ENCODE measurements around the gene KRT20.
"Not testable (repeated sequence)": the region's sequence is repeated elsewhere in the genome, so short reads cannot be mapped to it uniquely, and the experiment has no call there.

Gene KRT20

GRCh38 chr17:40884708-40885512 is at the start of gene KRT20:
Gene KRT20 (minus strand): TSS chr17:40885242. CDS start chr17:40885185, 57 bp downstream.
- FAIRE-seq: no peak

GRCh38 chr17:40932608-40933007 is 47.6 kb upstream of the KRT20 start:
- FAIRE-seq: no peak

GRCh38 chr17:40931311-40931710 is 46.3 kb upstream of the KRT20 start:
- FAIRE-seq: no peak

GRCh38 chr17:40926341-40926740 is 41.3 kb upstream of the KRT20 start:
- no peak for FAIRE-seq

- no peak for FAIRE-seq
Measured at GRCh38 chr17:40922239-40922638, 37.2 kb upstream of the KRT20 start.

- no peak for FAIRE-seq
Measured at GRCh38 chr17:40921026-40921425, 36.0 kb upstream of the KRT20 start.

GRCh38 chr17:40917116-40917515 is 32.1 kb upstream of the KRT20 start:
- not testable (repeated sequence) for FAIRE-seq

GRCh38 chr17:40916366-40916765 is 31.3 kb upstream of the KRT20 start:
- no peak for FAIRE-seq

- FAIRE-seq: no peak
Measured at GRCh38 chr17:40915721-40916256, 30.7 kb upstream of the KRT20 start.

GRCh38 chr17:40915199-40915661 is 30.2 kb upstream of the KRT20 start:
- no peak for FAIRE-seq

- FAIRE-seq: no peak
Measured at GRCh38 chr17:40914075-40914855, 29.2 kb upstream of the KRT20 start.

- FAIRE-seq: no peak
Measured at GRCh38 chr17:40912486-40913210, 27.6 kb upstream of the KRT20 start.

- no peak for FAIRE-seq
Measured at GRCh38 chr17:40910441-40910841, 25.4 kb upstream of the KRT20 start.

GRCh38 chr17:40909755-40910154 is 24.7 kb upstream of the KRT20 start:
- FAIRE-seq: no peak

- no peak for FAIRE-seq
Measured at GRCh38 chr17:40909351-40909750, 24.3 kb upstream of the KRT20 start.

- FAIRE-seq: no peak
Measured at GRCh38 chr17:40906613-40907012, 21.6 kb upstream of the KRT20 start.

- FAIRE-seq: no peak
Measured at GRCh38 chr17:40905370-40905769, 20.3 kb upstream of the KRT20 start.

GRCh38 chr17:40903129-40903847 is 18.2 kb upstream of the KRT20 start:
- FAIRE-seq: no peak

GRCh38 chr17:40902498-40902897 is 17.5 kb upstream of the KRT20 start:
- no peak for FAIRE-seq

GRCh38 chr17:40901981-40902474 is 17.0 kb upstream of the KRT20 start:
- no peak for FAIRE-seq

- FAIRE-seq: no peak
Measured at GRCh38 chr17:40900809-40901356, 15.8 kb upstream of the KRT20 start.

GRCh38 chr17:40896916-40897455 is 11.9 kb upstream of the KRT20 start:
- no peak for FAIRE-seq
